Stomach smooth muscle (tissue), 2 donors: ENCODE results near the gene PBLD.
"Not testable (repeated sequence)": the region's sequence is repeated elsewhere in the genome, so short reads cannot be mapped to it uniquely, and the experiment has no call there.

Source experiments
- H3K27ac ChIP-seq: one replicate; pipeline ENCODE4 v1.7.0; 2013; ENCODE audit warnings: mild to moderate bottlenecking, low read length, inconsistent platforms
- H3K27me3 ChIP-seq, 2 donors: one replicate each; pipeline ENCODE4 v1.7.0; 2013; ENCODE audit warnings: low read length in 2 of 2; ENCODE audit not compliant: insufficient read depth in 2 of 2, control insufficient read depth in 1 of 2
- H3K36me3 ChIP-seq, 2 donors: one replicate each; pipeline ENCODE4 v1.7.0; 2013; ENCODE audit warnings: low read length in 2 of 2; ENCODE audit not compliant: control insufficient read depth in 2 of 2, insufficient read depth in 2 of 2
- H3K4me1 ChIP-seq: one replicate; pipeline ENCODE4 v1.7.0; 2013; ENCODE audit warnings: low read length; ENCODE audit not compliant: control insufficient read depth, insufficient read depth
- H3K4me3 ChIP-seq, 2 donors: one replicate each; pipeline ENCODE4 v1.7.0; 2013; ENCODE audit warnings: low read length in 2 of 2
- H3K9ac ChIP-seq, 2 donors: one replicate each; pipeline ENCODE4 v1.7.0; 2013; ENCODE audit warnings: low read length in 2 of 2, mild to moderate bottlenecking in 1 of 2
- H3K9me3 ChIP-seq, 2 donors: one replicate each; pipeline ENCODE4 v1.7.0; 2013; ENCODE audit warnings: low read length in 2 of 2; ENCODE audit not compliant: control insufficient read depth in 2 of 2
- donor health status: healthy.
- donor health status: Pancreatic carcinoma.

PBLD gene

GRCh38 chr10:68302871-68303270, 29.9 kb downstream of the PBLD start:
- no peaks in the 10 kb centered on the region for H3K27me3 ChIP-seq
- H3K27ac ChIP-seq = no peak overlapping the region
- H3K4me3 ChIP-seq = no peak overlapping the region
- H3K9me3 ChIP-seq = no peaks in the 10 kb centered on the region
- H3K9ac ChIP-seq = no peak overlapping the region
- no peaks in the 10 kb centered on the region for H3K4me1 ChIP-seq
- no peaks in the 10 kb centered on the region for H3K36me3 ChIP-seq

- Histone ChIP-seq H3K36me3 (no peaks in the 10 kb centered on the region), H3K4me3 (no peak overlapping the region), H3K27ac (no peak overlapping the region), H3K9ac (no peak overlapping the region), H3K27me3 (no peaks in the 10 kb centered on the region), H3K4me1 (no peaks in the 10 kb centered on the region), H3K9me3 (no peaks in the 10 kb centered on the region)
These were observed 30.3 kb downstream of the PBLD start for GRCh38 chr10:68302503-68302823.

GRCh38 chr10:68301790-68302502, 30.8 kb downstream of the PBLD start:
- no peaks in the 10 kb centered on the region for H3K4me1 ChIP-seq
- no peak overlapping the region for H3K9ac ChIP-seq
- H3K4me3 ChIP-seq = no peak overlapping the region
- H3K36me3 ChIP-seq = no peaks in the 10 kb centered on the region
- no peaks in the 10 kb centered on the region for H3K27me3 ChIP-seq
- H3K9me3 ChIP-seq = no peaks in the 10 kb centered on the region
- H3K27ac ChIP-seq = no peak overlapping the region

- H3K9me3 ChIP-seq = no peaks in the 10 kb centered on the region
- no peaks in the 10 kb centered on the region for H3K27me3 ChIP-seq
- no peaks in the 10 kb centered on the region for H3K36me3 ChIP-seq
- no peaks in the 10 kb centered on the region for H3K4me1 ChIP-seq
- H3K4me3 ChIP-seq = no peak overlapping the region
- no peak overlapping the region for H3K27ac ChIP-seq
- H3K9ac ChIP-seq = no peak overlapping the region
These were observed 31.4 kb downstream of the PBLD start for GRCh38 chr10:68301301-68301700.

GRCh38 chr10:68296843-68297663, 35.7 kb downstream of the PBLD start:
- Histone ChIP-seq H3K36me3 (no peaks in the 10 kb centered on the region), H3K4me1 (no peaks in the 10 kb centered on the region), H3K27ac (no peak overlapping the region), H3K9me3 (no peaks in the 10 kb centered on the region), H3K4me3 (no peak overlapping the region), H3K9ac (no peak overlapping the region), H3K27me3 (no peaks in the 10 kb centered on the region)

GRCh38 chr10:68290736-68291135, 42.0 kb downstream of the PBLD start:
- H3K27me3 ChIP-seq = no peaks in the 10 kb centered on the region
- no peaks in the 10 kb centered on the region for H3K36me3 ChIP-seq
- no peak overlapping the region for H3K27ac ChIP-seq
- no peaks in the 10 kb centered on the region for H3K4me1 ChIP-seq
- H3K4me3 ChIP-seq = no peak overlapping the region
- no peaks in the 10 kb centered on the region for H3K9me3 ChIP-seq
- H3K9ac ChIP-seq = no peak overlapping the region

GRCh38 chr10:68288717-68289116, 44.0 kb downstream of the PBLD start:
- no peak overlapping the region for H3K27ac ChIP-seq
- no peaks in the 10 kb centered on the region for H3K36me3 ChIP-seq
- no peak overlapping the region for H3K9ac ChIP-seq
- no peaks in the 10 kb centered on the region for H3K27me3 ChIP-seq
- no peaks in the 10 kb centered on the region for H3K9me3 ChIP-seq
- H3K4me1 ChIP-seq = no peaks in the 10 kb centered on the region
- no peak overlapping the region for H3K4me3 ChIP-seq

- Histone ChIP-seq H3K4me1 (no peaks in the 10 kb centered on the region), H3K9ac (no peak overlapping the region), H3K27ac (no peak overlapping the region), H3K9me3 (no peaks in the 10 kb centered on the region), H3K36me3 (no peaks in the 10 kb centered on the region), H3K4me3 (no peak overlapping the region), H3K27me3 (no peaks in the 10 kb centered on the region)
These were observed 48.4 kb downstream of the PBLD start for GRCh38 chr10:68284062-68285001.

- H3K27me3 ChIP-seq = no peaks in the 10 kb centered on the region
- no peak overlapping the region for H3K27ac ChIP-seq
- no peak overlapping the region for H3K4me3 ChIP-seq
- no peaks in the 10 kb centered on the region for H3K9me3 ChIP-seq
- H3K4me1 ChIP-seq = no peaks in the 10 kb centered on the region
- no peaks in the 10 kb centered on the region for H3K36me3 ChIP-seq
- no peak overlapping the region for H3K9ac ChIP-seq
These were observed 52.0 kb downstream of the PBLD start for GRCh38 chr10:68280758-68281157.

GRCh38 chr10:68278906-68279753, 53.6 kb downstream of the PBLD start:
- not testable (repeated sequence) for H3K9ac ChIP-seq, H3K36me3 ChIP-seq, H3K4me3 ChIP-seq, H3K27me3 ChIP-seq, H3K4me1 ChIP-seq, H3K9me3 ChIP-seq, H3K27ac ChIP-seq
